OCI-LY7 (cell line): ENCODE measurements around the gene ATAD5. TPM values are rescaled to one million over a fixed set of nuclear protein-coding genes. Genes with fewer than 3 reads are reported as not detected.
"Not testable (repeated sequence)": the region's sequence is repeated elsewhere in the genome, so short reads cannot be mapped to it uniquely, and the experiment has no call there.

ENCODE experiments used
- BruUV-seq: library from RNA; stranded (reverse); fragments of 400-500 nt; replicated peaks from 2 replicates; lab custom pipeline; 2021; lab: Mats Ljungman, UMichigan
- CTCF ChIA-PET: fragments of 300-600 bp; sonication (Branson Sonifier 250); formaldehyde crosslinking; loops from one replicate; lab custom pipeline; 2022; ENCODE audit warnings: antibody characterized with exemption; ENCODE audit not compliant: unreplicated experiment; lab: Charles Lee
- POLR2A ChIA-PET: fragments of 300-600 bp; sonication (Branson Sonifier 250); formaldehyde crosslinking; loops from one replicate; lab custom pipeline; 2022; ENCODE audit warnings: antibody characterized with exemption; lab: Charles Lee
- DNase-seq: peaks from one replicate; pipeline ENCODE4 v3.0.0-alpha.2; 2015; ENCODE audit warnings: low spot score
- H2AFZ ChIP-seq: fragments of 200-600 bp; sonication (generic), shearing (Covaris generic); 2 replicates; pipeline ENCODE4 v1.6.1; 2014; ENCODE audit warnings: mild to moderate bottlenecking, antibody characterized with exemption, low read length, moderate library complexity
- H3K27ac ChIP-seq: fragments of 200-600 bp; sonication (generic); 2 replicates; pipeline ENCODE4 v1.5.1; 2014; ENCODE audit warnings: mixed run types, low read depth, mild to moderate bottlenecking, moderate library complexity, low read length, inconsistent platforms; ENCODE audit not compliant: poor library complexity, severe bottlenecking
- H3K36me3 ChIP-seq: fragments of 200-600 bp; sonication (generic); 2 replicates; pipeline ENCODE4 v1.6.1; 2014; ENCODE audit warnings: mild to moderate bottlenecking, antibody characterized with exemption, low read length, moderate library complexity, mixed read lengths; ENCODE audit not compliant: insufficient read depth
- H3K4me1 ChIP-seq: fragments of 200-600 bp; sonication (generic); 2 replicates; pipeline ENCODE4 v1.5.1; 2014; ENCODE audit warnings: mild to moderate bottlenecking, low read length; ENCODE audit not compliant: insufficient read depth, poor library complexity, severe bottlenecking
- H3K4me2 ChIP-seq: fragments of 200-600 bp; sonication (generic); 2 replicates; pipeline ENCODE4 v1.6.1; 2014; ENCODE audit warnings: mild to moderate bottlenecking, low read length
- H3K4me3 ChIP-seq: fragments of 200-600 bp; sonication (generic); 2 replicates; pipeline ENCODE4 v1.5.1; 2014; ENCODE audit warnings: mild to moderate bottlenecking, low read depth, low read length; ENCODE audit not compliant: poor library complexity, severe bottlenecking
- H3K79me2 ChIP-seq: fragments of 200-600 bp; sonication (generic); 2 replicates; pipeline ENCODE4 v1.6.1; 2016; ENCODE audit warnings: low read depth, mild to moderate bottlenecking, low read length, moderate library complexity, mixed read lengths; ENCODE audit not compliant: insufficient read depth
- H3K9me2 ChIP-seq: fragments of 200-600 bp; sonication (generic); 2 replicates; pipeline ENCODE4 v1.6.1; 2016; ENCODE audit warnings: mild to moderate bottlenecking, low read length, mixed read lengths; ENCODE audit not compliant: insufficient read depth
- H3K9me3 ChIP-seq: fragments of 200-600 bp; sonication (generic); 2 replicates; pipeline ENCODE4 v1.6.1; 2014; ENCODE audit warnings: mild to moderate bottlenecking, mixed run types, low read length, mixed read lengths
- H4K20me1 ChIP-seq: fragments of 200-600 bp; sonication (generic); 2 replicates; pipeline ENCODE4 v1.6.1; 2014; ENCODE audit warnings: mild to moderate bottlenecking, antibody characterized with exemption, low read length, moderate library complexity, mixed read lengths; ENCODE audit not compliant: insufficient read depth
- EZH2phosphoT487 ChIP-seq: fragments of 200-600 bp; sonication (generic); IDR thresholded peaks from 2 replicates; pipeline ENCODE4 v1.6.1; 2018; ENCODE audit warnings: low read depth, borderline replicate concordance, mild to moderate bottlenecking, mixed run types, antibody characterized with exemption, low read length, moderate library complexity, mixed read lengths
- intact Hi-C: fragments of 100-400 bp; cut with micrococcal nuclease; formaldehyde crosslinking; loops from one replicate; pipeline ENCODE4 v1.10.0; 2022; ENCODE audit not compliant: unreplicated experiment
- total RNA-seq, 2 experiments: library from RNA; depleted of rRNA in 1 of 2; stranded (reverse); fragments of >200 nt in 1 of 2; shearing (Covaris generic) in 1 of 2; gene quantifications; 2 replicates each; pipeline ENCODE4 v1.2.3, GENCODE V29; 2014 to 2022
- TF ChIP-seq, protein P1 (sequence below): fragments of 200-600 bp; sonication (generic); conservative IDR thresholded peaks from 2 replicates; pipeline ENCODE4 v1.5.1; 2014; ENCODE audit warnings: mild to moderate bottlenecking, antibody characterized with exemption, low read length, moderate library complexity, mixed read lengths

ATAD5 gene
- total RNA-seq, 2 experiments from 2014 or later, result 21.4 to 35.9 TPM

DNA sequence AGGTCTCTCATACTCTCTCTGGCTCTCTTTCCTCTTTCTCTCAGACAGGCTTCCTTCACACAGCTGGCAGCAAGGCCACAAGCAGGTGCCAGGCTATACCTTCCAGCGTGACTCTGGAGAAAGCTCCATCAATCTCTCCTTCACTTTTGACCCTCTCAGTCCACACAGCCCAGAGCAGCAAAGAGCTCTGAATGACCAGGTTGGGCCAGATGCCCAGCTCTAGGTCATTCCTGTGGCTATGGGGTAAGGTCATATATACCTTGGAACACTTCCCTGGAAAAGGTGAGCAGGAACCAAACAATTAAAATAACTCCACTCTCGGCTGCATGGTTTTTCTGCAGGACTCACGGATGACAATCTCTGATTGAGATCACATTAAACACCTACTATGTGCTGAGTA is 98.7 kb downstream of the ATAD5 start:
- no peak for DNase-seq
- H3K36me3 ChIP-seq, result no peaks in the 10 kb centered on the region
- TF ChIP-seq EZH2phosphoT487, result no peak
- TF ChIP-seq, protein P1, sequence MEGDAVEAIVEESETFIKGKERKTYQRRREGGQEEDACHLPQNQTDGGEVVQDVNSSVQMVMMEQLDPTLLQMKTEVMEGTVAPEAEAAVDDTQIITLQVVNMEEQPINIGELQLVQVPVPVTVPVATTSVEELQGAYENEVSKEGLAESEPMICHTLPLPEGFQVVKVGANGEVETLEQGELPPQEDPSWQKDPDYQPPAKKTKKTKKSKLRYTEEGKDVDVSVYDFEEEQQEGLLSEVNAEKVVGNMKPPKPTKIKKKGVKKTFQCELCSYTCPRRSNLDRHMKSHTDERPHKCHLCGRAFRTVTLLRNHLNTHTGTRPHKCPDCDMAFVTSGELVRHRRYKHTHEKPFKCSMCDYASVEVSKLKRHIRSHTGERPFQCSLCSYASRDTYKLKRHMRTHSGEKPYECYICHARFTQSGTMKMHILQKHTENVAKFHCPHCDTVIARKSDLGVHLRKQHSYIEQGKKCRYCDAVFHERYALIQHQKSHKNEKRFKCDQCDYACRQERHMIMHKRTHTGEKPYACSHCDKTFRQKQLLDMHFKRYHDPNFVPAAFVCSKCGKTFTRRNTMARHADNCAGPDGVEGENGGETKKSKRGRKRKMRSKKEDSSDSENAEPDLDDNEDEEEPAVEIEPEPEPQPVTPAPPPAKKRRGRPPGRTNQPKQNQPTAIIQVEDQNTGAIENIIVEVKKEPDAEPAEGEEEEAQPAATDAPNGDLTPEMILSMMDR, result no peak
- H4K20me1 ChIP-seq, result no peaks in the 10 kb centered on the region
- no peak overlapping the region for H3K27ac ChIP-seq
- ChIA-PET CTCF (no interaction called here), POLR2A (no interaction called here)
- no peaks in the 10 kb centered on the region for H3K4me1 ChIP-seq
- no TSS peak for BruUV-seq
- H3K9me2 ChIP-seq, result no peaks in the 10 kb centered on the region
- H3K4me3 ChIP-seq, result no peak overlapping the region
- no peaks in the 10 kb centered on the region for H3K9me3 ChIP-seq
- H3K4me2 ChIP-seq, result no peak overlapping the region
- no peaks in the 10 kb centered on the region for H3K79me2 ChIP-seq
- no peak overlapping the region for H2AFZ ChIP-seq
- intact Hi-C loops, result no loop called here

DNA sequence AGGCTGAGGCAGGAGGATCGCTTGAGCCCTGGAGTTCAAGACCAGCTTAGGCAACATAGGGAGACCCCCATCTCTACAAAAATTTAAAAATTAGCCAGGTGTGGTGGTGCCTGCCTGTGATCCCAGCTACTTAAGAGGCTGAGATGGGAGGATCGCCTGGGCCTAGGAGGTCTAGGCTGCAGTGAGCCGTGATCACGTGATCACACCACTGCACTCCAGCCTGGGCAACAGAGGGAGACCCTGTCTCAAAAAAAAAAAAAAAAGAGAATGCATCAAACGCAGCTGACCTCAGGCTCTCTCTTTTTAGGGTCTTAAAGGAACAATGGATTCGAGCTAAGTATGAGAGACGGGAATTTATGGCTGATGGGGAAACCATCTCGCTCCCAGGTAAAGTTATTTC is 99.8 kb downstream of the ATAD5 start:
- DNase-seq, H3K4me3 ChIP-seq, CTCF ChIA-PET, H3K79me2 ChIP-seq, H3K36me3 ChIP-seq, H2AFZ ChIP-seq, H3K4me2 ChIP-seq, H4K20me1 ChIP-seq, H3K9me3 ChIP-seq, intact Hi-C loops, H3K9me2 ChIP-seq, BruUV-seq, H3K27ac ChIP-seq, H3K4me1 ChIP-seq: not testable (repeated sequence)
- POLR2A ChIA-PET, result interaction anchor here (0.6 to 0.8 kb wide), 2 partner anchors 23 to 657 kb away, joined by 3 to 5 read pairs; no protein-coding TSS in a partner anchor

DNA sequence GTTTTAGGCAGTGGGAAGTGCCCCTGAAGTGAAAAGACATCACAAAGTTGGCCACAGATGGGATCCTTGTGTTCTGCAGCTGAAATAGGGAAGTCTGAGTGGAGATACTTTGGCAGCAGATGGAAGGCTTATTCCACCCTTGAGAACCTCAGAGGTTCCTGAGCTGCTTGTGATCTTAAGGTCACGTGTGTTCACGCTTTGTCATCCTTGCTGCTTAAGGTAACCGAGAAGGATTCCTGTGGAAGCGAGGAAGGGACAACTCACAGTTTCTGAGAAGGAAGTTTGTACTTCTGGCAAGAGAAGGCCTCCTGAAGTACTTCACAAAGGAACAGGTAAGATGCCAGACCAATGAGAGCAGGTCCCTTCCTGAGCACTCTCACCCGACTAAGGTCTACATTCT is 102.2 kb downstream of the ATAD5 start:
- ChIA-PET POLR2A (interaction anchor here (0.5 kb wide), 1 partner anchor 38 kb away, joined by 3 read pairs; no protein-coding TSS in a partner anchor), CTCF (interaction anchor here (0.5 kb wide), 1 partner anchor 18 kb away, joined by 3 read pairs; no protein-coding TSS in a partner anchor)
- Histone ChIP-seq H3K79me2 (no peaks in the 10 kb centered on the region), H3K27ac (no peak overlapping the region), H3K4me2 (no peak overlapping the region), H3K9me2 (no peaks in the 10 kb centered on the region), H4K20me1 (no peaks in the 10 kb centered on the region), H3K4me3 (no peak overlapping the region), H3K4me1 (peaks cover 3% of the 10 kb centered on the region), H3K9me3 (no peaks in the 10 kb centered on the region), H3K36me3 (no peaks in the 10 kb centered on the region), H2AFZ (no peak overlapping the region)
- TF ChIP-seq, protein P1, result no peak
- TF ChIP-seq EZH2phosphoT487, result no peak
- no TSS peak for BruUV-seq
- intact Hi-C loops, result no loop called here
- DNase-seq, result no peak
